K562 (cell line): ENCODE data around the gene NHS. TPM values are rescaled to one million over a fixed set of nuclear protein-coding genes. Genes with fewer than 3 reads are reported as not detected.

Experiments
- ATAC-seq: fragments of 200-7000 bp; cut with Tn5 transposase; 3 replicates; pipeline ENCODE4 v1.9.1; 2020; ENCODE audit warnings: moderate library complexity
- BruUV-seq: library from RNA; stranded (reverse); fragments of 400-500 nt; replicated peaks from 2 replicates; lab custom pipeline; 2021; lab: Mats Ljungman, UMichigan
- CTCF ChIA-PET: fragments of 300-600 bp; formaldehyde crosslinking; extraction: SDS; loops from one replicate; lab custom pipeline; 2021; ENCODE audit warnings: low intra/inter-chr PET ratio; lab: Yijun Ruan, JAX
- POLR2A ChIA-PET: fragments of 300-600, 350-650 bp; sonication (Branson Sonifier 250); formaldehyde crosslinking; extraction: SDS; loops from one replicate; lab custom pipeline; 2021; ENCODE audit warnings: antibody characterized with exemption, inconsistent platforms; lab: Yijun Ruan, JAX
- DNase-seq, 4 experiments: peaks; one replicate each; pipeline versions ENCODE4 v3.0.0 to v3.0.0-alpha.2; 2011 to 2018; ENCODE audit warnings: low spot score in 3 of 4, mixed read lengths in 3 of 4; ENCODE audit errors: extremely low read depth in 1 of 4
- FAIRE-seq: peaks from 2 replicates; lab custom pipeline; 2011; peaks lifted over from hg19 to GRCh38; lab: Jason Lieb, UNC
- H2AFZ ChIP-seq: 2 replicates; pipeline ENCODE4 v1.6.0; 2011; ENCODE audit warnings: low read depth, low read length, control low read depth, inconsistent platforms
- H3K27ac ChIP-seq: fragments of 200-600 bp; 3 replicates; pipeline ENCODE4 v1.8.0; 2011; ENCODE audit warnings: low read depth, mild to moderate bottlenecking, control low read depth, inconsistent platforms, low read length, moderate library complexity, mixed read lengths; ENCODE audit errors: extremely low read depth
- H3K27me3 ChIP-seq, 2 experiments: fragments of 300-600 bp in 1 of 2; 2 replicates in 1 of 2; 3 replicates in 1 of 2; pipeline versions ENCODE4 v1.6.0 to v1.8.0; 2011; ENCODE audit warnings: inconsistent platforms in 2 of 2, low read length in 2 of 2, mild to moderate bottlenecking in 1 of 2, mixed read lengths in 1 of 2, moderate library complexity in 1 of 2; ENCODE audit not compliant: control insufficient read depth in 2 of 2, insufficient read depth in 2 of 2
- H3K36me3 ChIP-seq: fragments of 300-600 bp; 3 replicates; pipeline ENCODE4 v1.8.0; 2011; ENCODE audit warnings: mild to moderate bottlenecking, low read length, inconsistent platforms; ENCODE audit not compliant: control insufficient read depth, insufficient read depth
- H3K4me1 ChIP-seq, 2 experiments: fragments of 200-600 bp in 1 of 2; replicated peaks in 1 of 2; 2 replicates in 1 of 2; 3 replicates in 1 of 2; pipeline versions ENCODE4 v1.5.1 to v1.8.0; 2011; ENCODE audit warnings: inconsistent platforms in 2 of 2, low read length in 2 of 2, mild to moderate bottlenecking in 1 of 2, mixed read lengths in 1 of 2, moderate library complexity in 1 of 2; ENCODE audit not compliant: control insufficient read depth in 2 of 2, insufficient read depth in 2 of 2
- H3K4me2 ChIP-seq: 2 replicates; pipeline ENCODE4 v1.6.1; 2011; ENCODE audit warnings: low read length, control low read depth, inconsistent platforms, mixed read lengths; ENCODE audit not compliant: insufficient read depth
- H3K4me3 ChIP-seq: fragments of 200-600 bp; sonication (generic), shearing (Covaris generic); 2 replicates; pipeline ENCODE4 v1.5.1; 2016; ENCODE audit warnings: control low read depth, inconsistent platforms
- H3K79me2 ChIP-seq: fragments of 200-600 bp; 3 replicates; pipeline ENCODE4 v1.8.0; 2011; ENCODE audit warnings: low read length, inconsistent platforms; ENCODE audit not compliant: control insufficient read depth, insufficient read depth
- H3K9ac ChIP-seq, 2 experiments: 2 replicates each; pipeline versions ENCODE4 v1.6.0 to v1.6.1; 2011; ENCODE audit warnings: low read depth in 2 of 2, low read length in 2 of 2, control low read depth in 1 of 2, inconsistent platforms in 1 of 2, mild to moderate bottlenecking in 1 of 2, mixed read lengths in 1 of 2; ENCODE audit not compliant: insufficient read depth in 1 of 2
- H3K9me1 ChIP-seq: one replicate; pipeline ENCODE4 v1.6.0; 2011; ENCODE audit warnings: inconsistent platforms, mild to moderate bottlenecking, low read length, moderate library complexity; ENCODE audit not compliant: control insufficient read depth, insufficient read depth
- H3K9me3 ChIP-seq: replicated peaks from 2 replicates; pipeline ENCODE4 v1.5.1; 2011; ENCODE audit warnings: low read depth, low read length, inconsistent platforms; ENCODE audit not compliant: control insufficient read depth, insufficient read depth
- H4K20me1 ChIP-seq: replicated peaks from 2 replicates; pipeline ENCODE4 v1.6.1; 2011; ENCODE audit warnings: low read length, inconsistent platforms, mixed read lengths; ENCODE audit not compliant: control insufficient read depth, insufficient read depth
- ATF2 ChIP-seq: sonication (generic); formaldehyde crosslinking; IDR thresholded peaks from 2 replicates; pipeline ENCODE4 v1.8.1; 2022; ENCODE audit warnings: missing genetic modification reagents
- CSDE1 ChIP-seq, 2 experiments: fragments of 450-650 bp; IDR thresholded peaks; 2 replicates each; pipeline ENCODE4 v1.6.1; 2016; ENCODE audit warnings: mild to moderate bottlenecking in 1 of 2
- NFYB ChIP-seq: IDR thresholded peaks from 2 replicates; pipeline ENCODE4 v1.6.1; 2011; ENCODE audit warnings: mild to moderate bottlenecking, moderate library complexity; ENCODE audit not compliant: insufficient read length; ENCODE audit errors: extremely low read depth
- ZNF121 ChIP-seq: sonication (generic); formaldehyde crosslinking; conservative IDR thresholded peaks from 2 replicates; pipeline ENCODE4 v1.8.0; 2022; ENCODE audit warnings: missing genetic modification reagents
- ZNF253 ChIP-seq: fragments of 250-450 bp; sonication (Bioruptor Pico); conservative IDR thresholded peaks from 2 replicates; pipeline ENCODE4 v1.6.1; 2021; ENCODE audit warnings: mild to moderate bottlenecking
- WGBS: fragments of 100-300 bp; shearing (Covaris generic); methylation state at CpG from one replicate; pipeline ENCODE4 v1.1.6; 2016; ENCODE audit warnings: low coverage, mixed read lengths; ENCODE audit not compliant: insufficient coverage; ENCODE audit errors: missing lambda C conversion rate; 5-methylcytosine and 5-hydroxymethylcytosine counted together
- in situ Hi-C: fragments of 300-500 bp; cut with MboI; formaldehyde crosslinking; loops from 4 replicates; pipeline ENCODE4 v1.15.0; 2018; ENCODE audit warnings: inconsistent platforms, mixed read lengths
- intact Hi-C: fragments of 100-400 bp; cut with micrococcal nuclease; formaldehyde crosslinking; loops from 2 replicates; pipeline ENCODE4 v1.14.2; 2022
- polyA plus RNA-seq, 8 experiments: library from polyadenylated mRNA; depleted of rRNA in 4 of 8; stranded (reverse) in 5 of 8; unstranded in 3 of 8; fragments of >200 nt; fragmentation: Nextera tagmentation in 2 of 8; fragmentation: Illumina TruSeq in 1 of 8; extraction: Ambion mirVana in 2 of 8; extraction: Trizol in 1 of 8; gene quantifications; 2 replicates each; pipeline versions ENCODE4 v1.2.1 to v1.2.3, GENCODE V29; 2011 to 2014; ENCODE audit warnings: inconsistent platforms in 1 of 8, missing spikeins in 1 of 8
- total RNA-seq, 7 experiments: library from RNA; depleted of rRNA in 6 of 7; stranded (reverse); fragments of >200 nt in 6 of 7; fragmentation: Illumina TruSeq in 2 of 7; extraction: Trizol in 2 of 7; gene quantifications; 2 replicates each; pipeline versions ENCODE4 v1.2.1 to v1.2.3, GENCODE V29; 2011 to 2021; ENCODE audit warnings: low replicate concordance in 1 of 7
- TF ChIP-seq, protein P1 (sequence below), 2 experiments: fragments of 450-650 bp in 1 of 2; sonication (generic) in 1 of 2; formaldehyde crosslinking in 1 of 2; IDR thresholded peaks in 1 of 2; conservative IDR thresholded peaks in 1 of 2; 2 replicates each; pipeline versions ENCODE4 v1.6.1 to v1.8.1; 2016 to 2023; ENCODE audit warnings: mild to moderate bottlenecking in 2 of 2, moderate library complexity in 2 of 2, inconsistent platforms in 1 of 2, missing genetic modification reagents in 1 of 2
- TF ChIP-seq, protein P2 (sequence below): sonication (generic); formaldehyde crosslinking; IDR thresholded peaks from 2 replicates; pipeline ENCODE4 v1.9.0; 2022; ENCODE audit warnings: mild to moderate bottlenecking, missing genetic modification reagents

Gene NHS
- total and polyA plus RNA-seq, 9 of the 15 experiments (the other 6 are each of a cell fraction or from before 2014, with no cell fraction given), result 0.02 TPM; not detected in 8

DNA sequence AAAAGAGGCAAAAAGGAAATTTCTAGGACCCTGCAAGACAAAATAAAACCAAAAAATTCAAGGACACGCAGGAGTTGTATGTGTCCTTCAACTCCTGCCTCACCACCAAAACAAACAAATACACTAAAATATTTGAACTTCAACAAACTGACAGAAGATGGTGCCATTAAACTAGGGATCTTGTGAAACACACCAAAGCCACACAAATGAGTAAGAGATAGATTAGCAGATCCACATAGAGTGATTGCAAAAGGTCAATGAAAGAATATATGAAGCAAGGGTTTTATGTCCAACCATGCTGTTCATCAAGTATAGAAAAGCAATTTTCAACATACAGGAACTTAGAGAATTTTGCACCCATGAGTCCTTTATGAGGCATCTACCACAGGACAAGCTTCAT is 322.2 kb downstream of the NHS start:
- in situ Hi-C loops, result no loop called here
- no peaks in the 10 kb centered on the region for H3K79me2 ChIP-seq
- H4K20me1 ChIP-seq, result no peaks in the 10 kb centered on the region
- WGBS, result 0% methylated on average over 1 of the region's 1 CpG
- no peaks in the 10 kb centered on the region for H3K9me3 ChIP-seq
- H3K9ac ChIP-seq, result no peak overlapping the region
- TF ChIP-seq ATF2 (CRISPR knock-in tag) (no peak), ZNF253 (CRISPR knock-in tag) (no peak), CSDE1 (IDR thresholded peaks at IDR 0.05) (no peak), ZNF121 (CRISPR knock-in tag) (no peak), NFYB (no peak)
- TF ChIP-seq, protein P1, sequence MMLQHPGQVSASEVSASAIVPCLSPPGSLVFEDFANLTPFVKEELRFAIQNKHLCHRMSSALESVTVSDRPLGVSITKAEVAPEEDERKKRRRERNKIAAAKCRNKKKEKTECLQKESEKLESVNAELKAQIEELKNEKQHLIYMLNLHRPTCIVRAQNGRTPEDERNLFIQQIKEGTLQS (IDR thresholded peaks at IDR 0.05), result no peak
- TF ChIP-seq, protein P1 (CRISPR knock-in tag; conservative IDR thresholded peaks at IDR 0.05), result no peak
- TF ChIP-seq, protein P2, sequence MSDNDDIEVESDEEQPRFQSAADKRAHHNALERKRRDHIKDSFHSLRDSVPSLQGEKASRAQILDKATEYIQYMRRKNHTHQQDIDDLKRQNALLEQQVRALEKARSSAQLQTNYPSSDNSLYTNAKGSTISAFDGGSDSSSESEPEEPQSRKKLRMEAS, result no peak
- H3K36me3 ChIP-seq, result no peaks in the 10 kb centered on the region
- H3K27me3 ChIP-seq, result no peaks in the 10 kb centered on the region
- ChIA-PET CTCF (no interaction called here), POLR2A (no interaction called here)
- no peaks in the 10 kb centered on the region for H3K9me1 ChIP-seq
- BruUV-seq, result no TSS peak
- no peak for DNase-seq
- intact Hi-C loops, result loop anchor here (10.0 kb wide), 1 partner anchor 572 kb away; no protein-coding TSS in a partner anchor
- no peak overlapping the region for H3K4me3 ChIP-seq
- ATAC-seq, result no peak
- no peak overlapping the region for H3K27ac ChIP-seq
- H2AFZ ChIP-seq, result no peak overlapping the region
- FAIRE-seq, result no peak
- no peaks in the 10 kb centered on the region for H3K4me1 ChIP-seq
- no peak overlapping the region for H3K4me2 ChIP-seq
